GM23338 (cell line): ENCODE results near the gene SFXN1. TPM values are rescaled to one million over a fixed set of nuclear protein-coding genes. Genes with fewer than 3 reads are reported as not detected.

Source experiments
- ATAC-seq: fragments of 200-7000 bp; cut with Tn5 transposase; 3 replicates; pipeline ENCODE4 v1.9.1; 2020
- DNase-seq: peaks from one replicate; pipeline ENCODE4 v3.0.0-alpha.2; 2015; ENCODE audit warnings: low spot score
- H2AFZ ChIP-seq: fragments of 200-600 bp; sonication (generic); 2 replicates; pipeline ENCODE4 v1.8.0; 2016; ENCODE audit warnings: antibody characterized with exemption, mild to moderate bottlenecking, moderate library complexity
- H3F3A ChIP-seq: fragments of 200-600 bp; sonication (generic); replicated peaks from 2 replicates; pipeline ENCODE4 v1.8.0; 2017; ENCODE audit warnings: antibody characterized with exemption, mixed run types, low read depth
- H3K27ac ChIP-seq: fragments of 200-600 bp; sonication (generic); 2 replicates; pipeline ENCODE4 v1.6.1; 2016; ENCODE audit warnings: low read depth
- H3K27me3 ChIP-seq: fragments of 200-600 bp; sonication (generic); 2 replicates; pipeline ENCODE4 v1.8.0; 2016; ENCODE audit warnings: mild to moderate bottlenecking, mixed run types, moderate library complexity; ENCODE audit not compliant: insufficient read depth
- H3K36me3 ChIP-seq: fragments of 200-600 bp; sonication (generic); 2 replicates; pipeline ENCODE4 v1.8.0; 2016; ENCODE audit warnings: mild to moderate bottlenecking; ENCODE audit not compliant: insufficient read depth
- H3K4me1 ChIP-seq: fragments of 200-600 bp; sonication (generic); 2 replicates; pipeline ENCODE4 v1.8.0; 2016; ENCODE audit warnings: mild to moderate bottlenecking, moderate library complexity; ENCODE audit not compliant: insufficient read depth
- H3K4me2 ChIP-seq: fragments of 200-600 bp; sonication (generic); 2 replicates; pipeline ENCODE4 v1.7.1; 2017; ENCODE audit warnings: mixed run types
- H3K4me3 ChIP-seq: fragments of 200-600 bp; sonication (generic); 2 replicates; pipeline ENCODE4 v1.6.1; 2016; ENCODE audit warnings: mixed run types
- H3K79me2 ChIP-seq: fragments of 200-600 bp; sonication (generic); replicated peaks from 2 replicates; pipeline ENCODE4 v1.8.0; 2017; ENCODE audit warnings: mild to moderate bottlenecking; ENCODE audit not compliant: insufficient read depth
- H3K9me2 ChIP-seq: fragments of 200-600 bp; sonication (generic); 2 replicates; pipeline ENCODE4 v1.8.0; 2017; ENCODE audit not compliant: insufficient read depth
- H4K20me1 ChIP-seq: fragments of 200-600 bp; sonication (generic); replicated peaks from 2 replicates; pipeline ENCODE4 v1.8.0; 2017; ENCODE audit warnings: mild to moderate bottlenecking; ENCODE audit not compliant: insufficient read depth
- H3K27ac Mint-ChIP-seq: 2 replicates; pipeline ENCODE4 v1.8.0; 2020; ENCODE audit warnings: inconsistent platforms, mild to moderate bottlenecking, moderate library complexity, mixed read lengths
- H3K27me3 Mint-ChIP-seq: 3 replicates; pipeline ENCODE4 v1.8.0; 2022; ENCODE audit warnings: low read depth, mild to moderate bottlenecking, moderate library complexity, mixed read lengths, inconsistent platforms; ENCODE audit not compliant: insufficient read depth, poor library complexity
- H3K36me3 Mint-ChIP-seq: 3 replicates; pipeline ENCODE4 v1.8.0; 2021; ENCODE audit warnings: low read depth, mild to moderate bottlenecking, inconsistent platforms, moderate library complexity, mixed read lengths
- H3K4me1 Mint-ChIP-seq: 3 replicates; pipeline ENCODE4 v1.8.0; 2020; ENCODE audit warnings: mild to moderate bottlenecking, inconsistent platforms, mixed read lengths
- H3K4me3 Mint-ChIP-seq: 3 replicates; pipeline ENCODE4 v1.8.0; 2021; ENCODE audit warnings: moderate library complexity, mild to moderate bottlenecking, inconsistent platforms, mixed read lengths
- H3K9me3 Mint-ChIP-seq: 3 replicates; pipeline ENCODE4 v1.8.0; 2020; ENCODE audit warnings: moderate library complexity, mild to moderate bottlenecking, inconsistent platforms, mixed read lengths
- NANOG ChIP-seq: IDR thresholded peaks from 2 replicates; pipeline ENCODE4 v1.6.1; 2016; ENCODE audit warnings: antibody characterized with exemption, borderline replicate concordance
- POLR2AphosphoS5 ChIP-seq: IDR thresholded peaks from 2 replicates; pipeline ENCODE4 v1.6.1; 2016; ENCODE audit warnings: antibody characterized with exemption, low read depth
- STAT1 ChIP-seq: IDR thresholded peaks from one replicate; pipeline ENCODE4 v1.6.1; 2016; ENCODE audit warnings: antibody characterized with exemption; ENCODE audit not compliant: unreplicated experiment
- ZNF331 ChIP-seq: fragments of 250-450 bp; sonication (Bioruptor Pico); IDR thresholded peaks from 2 replicates; pipeline ENCODE4 v1.5.0; 2020; ENCODE audit warnings: low read depth, mild to moderate bottlenecking, moderate library complexity
- polyA plus RNA-seq: library from polyadenylated mRNA; unstranded; fragments of >200 nt; fragmentation: Nextera tagmentation; extraction: Ambion mirVana; gene quantifications from 2 replicates; pipeline ENCODE4 v1.2.1, GENCODE V29; 2016
- total RNA-seq: library from RNA; depleted of rRNA; stranded (reverse); fragments of >200 nt; shearing (Covaris generic); gene quantifications from 2 replicates; pipeline ENCODE4 v1.2.3, GENCODE V29; 2014
- TF ChIP-seq, protein P1 (sequence below): IDR thresholded peaks from 2 replicates; pipeline ENCODE4 v1.6.1; 2016; ENCODE audit warnings: antibody characterized with exemption
- TF ChIP-seq, protein P2 (sequence below): IDR thresholded peaks from one replicate; pipeline ENCODE4 v1.6.1; 2018; ENCODE audit warnings: antibody characterized with exemption; ENCODE audit not compliant: unreplicated experiment
- TF ChIP-seq, protein P3 (sequence below), 2 experiments: fragments of 200-600 bp in 1 of 2; sonication (generic) in 1 of 2; conservative IDR thresholded peaks; 2 replicates each; pipeline versions ENCODE4 v1.5.1 to v1.6.1; 2016 to 2017; ENCODE audit warnings: antibody characterized with exemption in 2 of 2, low read depth in 2 of 2, mild to moderate bottlenecking in 2 of 2, moderate library complexity in 1 of 2

SFXN1 gene
- total and polyA plus RNA-seq, 2 experiments from 2014 or later: 44.0 to 97.7 TPM

DNA sequence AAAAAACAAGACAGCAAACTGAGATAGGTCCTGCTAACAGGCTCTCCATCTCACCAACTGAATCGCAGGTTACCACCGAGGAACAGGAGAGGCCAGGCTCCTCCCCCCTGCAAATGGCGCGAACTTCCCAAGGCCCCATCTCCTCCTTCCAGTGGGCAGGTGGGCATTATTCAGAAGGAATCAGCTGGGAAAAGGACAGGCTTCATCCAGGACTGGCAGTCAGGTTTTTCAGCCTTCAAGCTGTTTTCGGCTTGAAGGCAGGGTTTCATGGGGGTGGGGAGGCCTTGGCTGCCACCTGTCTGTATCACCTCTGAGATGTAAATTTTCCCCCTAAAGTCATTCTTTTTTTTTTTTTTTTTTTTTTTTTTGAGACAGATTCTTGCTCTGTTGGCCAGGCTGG is 79.4 kb downstream of the SFXN1 start:
- DNase-seq (peak; percentile 50), ATAC-seq (peak; percentile 47)
- H3K4me3 Mint-ChIP-seq: no peak overlapping the region
- H3K27me3 Mint-ChIP-seq: peaks cover 3% of the 10 kb centered on the region
- H3K4me2 ChIP-seq: peak overlapping the region; percentile 9; the same call in 1 of the 2 replicates
- H3K4me1 ChIP-seq: peaks cover 43% of the 10 kb centered on the region
- peaks cover 5% of the 10 kb centered on the region; the same call in 2 of the 3 replicates for H3K9me3 Mint-ChIP-seq
- 0 out of 2 replicates have a peak overlapping the region, but pooled peaks have one; percentile 67 for H3K27ac Mint-ChIP-seq
- TF ChIP-seq, protein P1, sequence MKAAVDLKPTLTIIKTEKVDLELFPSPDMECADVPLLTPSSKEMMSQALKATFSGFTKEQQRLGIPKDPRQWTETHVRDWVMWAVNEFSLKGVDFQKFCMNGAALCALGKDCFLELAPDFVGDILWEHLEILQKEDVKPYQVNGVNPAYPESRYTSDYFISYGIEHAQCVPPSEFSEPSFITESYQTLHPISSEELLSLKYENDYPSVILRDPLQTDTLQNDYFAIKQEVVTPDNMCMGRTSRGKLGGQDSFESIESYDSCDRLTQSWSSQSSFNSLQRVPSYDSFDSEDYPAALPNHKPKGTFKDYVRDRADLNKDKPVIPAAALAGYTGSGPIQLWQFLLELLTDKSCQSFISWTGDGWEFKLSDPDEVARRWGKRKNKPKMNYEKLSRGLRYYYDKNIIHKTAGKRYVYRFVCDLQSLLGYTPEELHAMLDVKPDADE: no peak
- TF ChIP-seq STAT1 (no peak), POLR2AphosphoS5 (0 out of 2 replicates have a peak, but pooled peaks have one; percentile 20)
- peaks cover 50% of the 10 kb centered on the region for H3K4me1 Mint-ChIP-seq
- H3K36me3 ChIP-seq: no peaks in the 10 kb centered on the region
- no peaks in the 10 kb centered on the region for H3K9me2 ChIP-seq
- H4K20me1 ChIP-seq: no peaks in the 10 kb centered on the region
- no peak overlapping the region for H2AFZ ChIP-seq
- no peaks in the 10 kb centered on the region for H3K79me2 ChIP-seq
- no peak overlapping the region for H3K4me3 ChIP-seq
- H3K27ac ChIP-seq: peak overlapping the region; percentile 75
- 0 out of 2 replicates have a peak, but pooled peaks cover 4% of the 10 kb centered on the region for H3F3A ChIP-seq
- peaks cover 3% of the 10 kb centered on the region; the same call in 1 of the 3 replicates for H3K36me3 Mint-ChIP-seq
- H3K27me3 ChIP-seq: no peaks in the 10 kb centered on the region

DNA sequence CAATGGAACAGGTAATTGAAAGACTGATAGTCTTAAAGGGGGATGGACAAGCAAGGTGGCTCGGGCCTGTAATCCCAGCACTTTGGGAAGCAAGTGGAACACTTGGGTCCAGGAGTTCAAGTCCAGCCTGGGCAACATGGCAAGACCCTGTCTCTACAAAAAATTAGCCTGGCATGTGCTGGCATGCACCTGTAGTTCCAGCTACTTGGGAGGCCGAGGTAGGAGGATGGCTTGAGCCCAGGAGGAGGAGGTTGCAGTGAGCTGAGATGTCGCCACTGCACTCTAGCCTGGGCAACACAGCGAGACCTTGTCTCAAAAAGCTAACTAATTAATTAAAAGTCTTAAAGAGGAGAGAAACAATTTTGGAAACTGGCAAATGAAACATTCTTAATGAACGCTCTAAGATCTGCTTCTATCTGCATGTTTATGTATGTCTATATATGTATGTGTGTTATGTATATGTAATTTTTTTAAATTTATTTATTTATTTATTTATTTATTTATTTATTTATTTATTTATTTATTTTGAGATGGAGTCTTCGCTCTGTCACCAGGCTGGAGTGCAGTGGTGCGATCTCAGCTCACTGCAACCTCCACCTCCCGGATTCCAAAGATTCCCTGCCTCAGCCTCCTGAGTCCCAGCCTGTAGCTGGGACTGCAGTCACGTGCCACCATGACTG is 80.6 kb downstream of the SFXN1 start:
- Histone ChIP-seq H4K20me1 (no peaks in the 10 kb centered on the region), H3K27ac (no peak overlapping the region), H3K9me2 (no peaks in the 10 kb centered on the region), H3K36me3 (no peaks in the 10 kb centered on the region), H3K27me3 (no peaks in the 10 kb centered on the region), H3K79me2 (no peaks in the 10 kb centered on the region), H3F3A (0 out of 2 replicates have a peak, but pooled peaks cover 4% of the 10 kb centered on the region), H2AFZ (no peak overlapping the region), H3K4me2 (no peak overlapping the region), H3K4me3 (no peak overlapping the region), H3K4me1 (peaks cover 43% of the 10 kb centered on the region)
- Mint-ChIP-seq H3K4me1 (peaks cover 45% of the 10 kb centered on the region), H3K36me3 (peaks cover 3% of the 10 kb centered on the region; the same call in 1 of the 3 replicates), H3K4me3 (no peak overlapping the region), H3K9me3 (0 out of 3 replicates have a peak, but pooled peaks cover 3% of the 10 kb centered on the region), H3K27ac (no peak overlapping the region), H3K27me3 (peaks cover 3% of the 10 kb centered on the region)
- ATAC-seq (no peak), DNase-seq (no peak)
- TF ChIP-seq NANOG (no peak), STAT1 (no peak), ZNF331 (CRISPR knock-in tag) (no peak)
- TF ChIP-seq, protein P2, sequence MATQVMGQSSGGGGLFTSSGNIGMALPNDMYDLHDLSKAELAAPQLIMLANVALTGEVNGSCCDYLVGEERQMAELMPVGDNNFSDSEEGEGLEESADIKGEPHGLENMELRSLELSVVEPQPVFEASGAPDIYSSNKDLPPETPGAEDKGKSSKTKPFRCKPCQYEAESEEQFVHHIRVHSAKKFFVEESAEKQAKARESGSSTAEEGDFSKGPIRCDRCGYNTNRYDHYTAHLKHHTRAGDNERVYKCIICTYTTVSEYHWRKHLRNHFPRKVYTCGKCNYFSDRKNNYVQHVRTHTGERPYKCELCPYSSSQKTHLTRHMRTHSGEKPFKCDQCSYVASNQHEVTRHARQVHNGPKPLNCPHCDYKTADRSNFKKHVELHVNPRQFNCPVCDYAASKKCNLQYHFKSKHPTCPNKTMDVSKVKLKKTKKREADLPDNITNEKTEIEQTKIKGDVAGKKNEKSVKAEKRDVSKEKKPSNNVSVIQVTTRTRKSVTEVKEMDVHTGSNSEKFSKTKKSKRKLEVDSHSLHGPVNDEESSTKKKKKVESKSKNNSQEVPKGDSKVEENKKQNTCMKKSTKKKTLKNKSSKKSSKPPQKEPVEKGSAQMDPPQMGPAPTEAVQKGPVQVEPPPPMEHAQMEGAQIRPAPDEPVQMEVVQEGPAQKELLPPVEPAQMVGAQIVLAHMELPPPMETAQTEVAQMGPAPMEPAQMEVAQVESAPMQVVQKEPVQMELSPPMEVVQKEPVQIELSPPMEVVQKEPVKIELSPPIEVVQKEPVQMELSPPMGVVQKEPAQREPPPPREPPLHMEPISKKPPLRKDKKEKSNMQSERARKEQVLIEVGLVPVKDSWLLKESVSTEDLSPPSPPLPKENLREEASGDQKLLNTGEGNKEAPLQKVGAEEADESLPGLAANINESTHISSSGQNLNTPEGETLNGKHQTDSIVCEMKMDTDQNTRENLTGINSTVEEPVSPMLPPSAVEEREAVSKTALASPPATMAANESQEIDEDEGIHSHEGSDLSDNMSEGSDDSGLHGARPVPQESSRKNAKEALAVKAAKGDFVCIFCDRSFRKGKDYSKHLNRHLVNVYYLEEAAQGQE: no peak
- TF ChIP-seq, protein P3, sequence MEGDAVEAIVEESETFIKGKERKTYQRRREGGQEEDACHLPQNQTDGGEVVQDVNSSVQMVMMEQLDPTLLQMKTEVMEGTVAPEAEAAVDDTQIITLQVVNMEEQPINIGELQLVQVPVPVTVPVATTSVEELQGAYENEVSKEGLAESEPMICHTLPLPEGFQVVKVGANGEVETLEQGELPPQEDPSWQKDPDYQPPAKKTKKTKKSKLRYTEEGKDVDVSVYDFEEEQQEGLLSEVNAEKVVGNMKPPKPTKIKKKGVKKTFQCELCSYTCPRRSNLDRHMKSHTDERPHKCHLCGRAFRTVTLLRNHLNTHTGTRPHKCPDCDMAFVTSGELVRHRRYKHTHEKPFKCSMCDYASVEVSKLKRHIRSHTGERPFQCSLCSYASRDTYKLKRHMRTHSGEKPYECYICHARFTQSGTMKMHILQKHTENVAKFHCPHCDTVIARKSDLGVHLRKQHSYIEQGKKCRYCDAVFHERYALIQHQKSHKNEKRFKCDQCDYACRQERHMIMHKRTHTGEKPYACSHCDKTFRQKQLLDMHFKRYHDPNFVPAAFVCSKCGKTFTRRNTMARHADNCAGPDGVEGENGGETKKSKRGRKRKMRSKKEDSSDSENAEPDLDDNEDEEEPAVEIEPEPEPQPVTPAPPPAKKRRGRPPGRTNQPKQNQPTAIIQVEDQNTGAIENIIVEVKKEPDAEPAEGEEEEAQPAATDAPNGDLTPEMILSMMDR (conservative IDR thresholded peaks at IDR 0.05; ENCODE audit: low read depth in 2 of 2): no peak
